Panc1 (cell line): ENCODE measurements around the gene ZNF609. TPM values are rescaled to one million over a fixed set of nuclear protein-coding genes. Genes with fewer than 3 reads are reported as not detected.

Experiments
- ATAC-seq: fragments of 200-7000 bp; cut with Tn5 transposase; 2 replicates; pipeline ENCODE4 v1.9.1; 2020; ENCODE audit warnings: mild to moderate bottlenecking, moderate library complexity
- BruUV-seq: library from RNA; stranded (reverse); fragments of 400-500 nt; replicated peaks from 2 replicates; lab custom pipeline; 2021; lab: Mats Ljungman, UMichigan
- CTCF ChIA-PET: fragments of 300-600 bp; sonication (Branson Sonifier 250); formaldehyde crosslinking; loops from one replicate; lab custom pipeline; 2022; ENCODE audit warnings: antibody characterized with exemption; lab: Charles Lee
- POLR2A ChIA-PET: fragments of 300-600 bp; sonication (Branson Sonifier 250); formaldehyde crosslinking; loops from one replicate; lab custom pipeline; 2022; ENCODE audit warnings: antibody characterized with exemption; lab: Charles Lee
- DNase-seq: peaks from one replicate; pipeline ENCODE4 v3.0.0-alpha.2; 2010; ENCODE audit warnings: low read depth, low spot score
- H3K27ac ChIP-seq: 2 replicates; pipeline ENCODE4 v1.5.1; 2011; ENCODE audit warnings: mild to moderate bottlenecking, low read length, inconsistent platforms
- H3K27me3 ChIP-seq: fragments of 200-500 bp; sonication (Bioruptor generic); 2 replicates; pipeline ENCODE4 v1.6.0; 2014; ENCODE audit warnings: low read length, inconsistent platforms; ENCODE audit not compliant: control insufficient read depth, insufficient read depth
- H3K36me3 ChIP-seq: fragments of 200-500 bp; sonication (Bioruptor generic); 2 replicates; pipeline ENCODE4 v1.5.1; 2014; ENCODE audit warnings: inconsistent platforms, mild to moderate bottlenecking, low read length, moderate library complexity; ENCODE audit not compliant: control insufficient read depth, insufficient read depth
- H3K4me1 ChIP-seq: 2 replicates; pipeline ENCODE4 v1.5.1; 2011; ENCODE audit warnings: inconsistent platforms, mild to moderate bottlenecking, low read length, moderate library complexity; ENCODE audit not compliant: control insufficient read depth, insufficient read depth
- H3K4me3 ChIP-seq, 2 experiments: 2 replicates each; pipeline ENCODE4 v1.5.1; 2011 to 2012; ENCODE audit warnings: low read depth in 2 of 2, low read length in 2 of 2, mild to moderate bottlenecking in 2 of 2, inconsistent platforms in 1 of 2, moderate library complexity in 1 of 2
- H3K9me3 ChIP-seq: fragments of 200-500 bp; sonication (Bioruptor generic); 2 replicates; pipeline ENCODE4 v1.5.1; 2014; ENCODE audit warnings: low read depth, mild to moderate bottlenecking, inconsistent platforms, low read length, moderate library complexity; ENCODE audit not compliant: control insufficient read depth, insufficient read depth
- CTCF ChIP-seq: fragments of 450-650 bp; IDR thresholded peaks from 2 replicates; pipeline ENCODE4 v1.5.1; 2017; ENCODE audit warnings: mild to moderate bottlenecking
- POLR2AphosphoS5 ChIP-seq: IDR thresholded peaks from 2 replicates; pipeline ENCODE4 v1.6.1; 2012; ENCODE audit warnings: mild to moderate bottlenecking, low read depth, low read length, moderate library complexity
- REST ChIP-seq, 2 experiments: IDR thresholded peaks; 2 replicates each; pipeline ENCODE4 v1.6.1; 2011 to 2012; ENCODE audit warnings: low read depth in 2 of 2, control low read depth in 1 of 2, low read length in 1 of 2, mild to moderate bottlenecking in 1 of 2, moderate library complexity in 1 of 2; ENCODE audit not compliant: insufficient read depth in 1 of 2
- SIN3A ChIP-seq: IDR thresholded peaks from 2 replicates; pipeline ENCODE4 v1.6.1; 2012; ENCODE audit warnings: low read depth, mild to moderate bottlenecking, low read length, moderate library complexity, borderline replicate concordance; ENCODE audit not compliant: insufficient read depth
- TCF7L2 ChIP-seq: IDR thresholded peaks from 2 replicates; pipeline ENCODE4 v1.6.1; 2011; ENCODE audit warnings: mild to moderate bottlenecking, low read depth, low read length, inconsistent platforms
- in situ Hi-C: cut with HindIII; loops from 2 replicates; pipeline ENCODE4 v1.10.0; 2016; ENCODE audit warnings: low sequenced_read_pairs, low pct_unique_long_range_greater_than_20kb
- intact Hi-C: fragments of 100-400 bp; cut with micrococcal nuclease; formaldehyde crosslinking; loops from one replicate; pipeline ENCODE4 v1.10.0; 2022; ENCODE audit not compliant: unreplicated experiment
- total RNA-seq: library from RNA; stranded (reverse); gene quantifications from one replicate; pipeline ENCODE4 v1.2.1, GENCODE V29; 2021; ENCODE audit not compliant: unreplicated experiment

Gene ZNF609
- total RNA-seq, 1 experiment from 2014 or later = 47.2 TPM

- no peak overlapping the region for H3K27ac ChIP-seq
- H3K36me3 ChIP-seq = peaks cover 17% of the 10 kb centered on the region; the same call in 1 of the 2 replicates
- intact Hi-C loops (no loop called here), in situ Hi-C loops (no loop called here)
- H3K27me3 ChIP-seq = no peaks in the 10 kb centered on the region
- POLR2A ChIA-PET = no interaction called here
- no peak overlapping the region for H3K4me3 ChIP-seq
- H3K4me1 ChIP-seq = peaks cover 19% of the 10 kb centered on the region
- BruUV-seq = no TSS peak
- ATAC-seq (no peak), DNase-seq (no peak)
- no peaks in the 10 kb centered on the region for H3K9me3 ChIP-seq
- TF ChIP-seq CTCF (peak; percentile 30), REST (IDR thresholded peaks at IDR 0.05; ENCODE audit: insufficient read depth in 1 of 2, low read depth in 2 of 2, low read length in 1 of 2) (no peak)
- CTCF ChIA-PET = interaction anchor here (0.6 to 1.3 kb wide), 3 partner anchors 37 to 224 kb away, joined by 3 to 6 read pairs (median 4); no protein-coding TSS in a partner anchor
Measured at GRCh38 chr15:64690578-64691296, 230.4 kb downstream of the ZNF609 start.

- TF ChIP-seq SIN3A = no peak
- no peak for TF ChIP-seq REST (IDR thresholded peaks at IDR 0.05; ENCODE audit: insufficient read depth in 1 of 2, low read depth in 2 of 2, low read length in 1 of 2)
- no peak for TF ChIP-seq TCF7L2
- no peak for TF ChIP-seq POLR2AphosphoS5
- TF ChIP-seq CTCF = no peak
- Histone ChIP-seq H3K4me1 (peaks cover 19% of the 10 kb centered on the region), H3K27me3 (no peaks in the 10 kb centered on the region), H3K36me3 (peaks cover 17% of the 10 kb centered on the region; the same call in 1 of the 2 replicates), H3K4me3 (no peak overlapping the region), H3K9me3 (no peaks in the 10 kb centered on the region), H3K27ac (no peak overlapping the region)
- ChIA-PET CTCF (interaction anchor here (0.6 to 1.3 kb wide), 2 partner anchors 36 to 171 kb away, joined by 6 to 11 read pairs; no protein-coding TSS in a partner anchor), POLR2A (no interaction called here)
- no TSS peak for BruUV-seq
- intact Hi-C loops = no loop called here
- ATAC-seq (no peak), DNase-seq (no peak)
- in situ Hi-C loops = no loop called here
Measured at GRCh38 chr15:64691896-64692565, 231.7 kb downstream of the ZNF609 start.
